HG02798 (cell line): ENCODE results near the gene DPEP1.
"Not testable (repeated sequence)": the region's sequence is repeated elsewhere in the genome, so short reads cannot be mapped to it uniquely, and the experiment has no call there.

Experiments used
- ATAC-seq: cut with Tn5 transposase; IDR thresholded peaks from one replicate; pipeline ENCODE4 v1.9.1; 2021; ENCODE audit warnings: mild to moderate bottlenecking; ENCODE audit not compliant: unreplicated experiment, poor library complexity

The DPEP1 gene

DNA sequence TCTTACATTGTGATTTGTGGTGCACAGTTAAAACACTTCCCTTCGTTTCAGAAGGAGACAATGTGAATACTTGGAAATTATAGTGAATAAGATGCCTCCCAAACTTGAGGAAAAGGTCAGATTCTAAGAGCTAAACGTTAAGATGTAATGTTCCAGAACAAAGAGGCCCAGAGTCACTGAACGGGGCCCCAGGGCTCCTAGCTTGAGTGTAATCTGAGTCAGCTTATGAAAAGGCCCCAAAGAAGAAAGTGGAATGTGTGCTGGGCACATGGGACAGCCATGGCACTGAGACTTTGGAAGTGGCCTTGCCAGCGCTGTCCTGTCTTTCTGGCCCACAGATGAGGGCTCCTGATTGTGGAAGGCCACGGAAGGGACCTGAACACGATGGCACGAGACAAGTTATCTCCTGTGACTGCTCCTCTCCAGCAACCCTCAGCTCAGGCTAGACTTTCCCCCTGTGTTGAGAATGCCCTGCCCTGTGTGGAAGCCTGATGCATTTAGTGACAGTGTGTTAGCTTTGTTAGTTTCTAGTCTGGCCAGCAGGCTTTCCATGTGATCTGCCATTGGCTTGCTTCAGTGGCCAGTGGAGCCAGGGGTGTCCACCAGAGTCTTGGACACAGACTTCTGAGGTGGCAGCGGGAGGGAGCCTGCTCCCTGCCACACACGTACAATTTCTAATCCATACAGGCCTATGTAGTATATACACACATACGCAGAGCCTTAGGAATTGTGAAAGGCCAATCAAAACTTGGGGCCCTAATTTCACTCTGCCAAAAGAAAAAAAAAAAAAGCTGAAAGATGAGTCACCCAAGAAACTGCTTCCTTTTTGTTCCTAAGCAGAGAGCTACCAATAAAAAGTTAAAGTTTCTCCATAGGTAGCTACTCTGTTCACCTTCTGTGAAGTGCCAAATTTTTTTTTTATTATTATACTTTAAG, 57.3 kb downstream of the DPEP1 start:
- ATAC-seq, result no peak

DNA sequence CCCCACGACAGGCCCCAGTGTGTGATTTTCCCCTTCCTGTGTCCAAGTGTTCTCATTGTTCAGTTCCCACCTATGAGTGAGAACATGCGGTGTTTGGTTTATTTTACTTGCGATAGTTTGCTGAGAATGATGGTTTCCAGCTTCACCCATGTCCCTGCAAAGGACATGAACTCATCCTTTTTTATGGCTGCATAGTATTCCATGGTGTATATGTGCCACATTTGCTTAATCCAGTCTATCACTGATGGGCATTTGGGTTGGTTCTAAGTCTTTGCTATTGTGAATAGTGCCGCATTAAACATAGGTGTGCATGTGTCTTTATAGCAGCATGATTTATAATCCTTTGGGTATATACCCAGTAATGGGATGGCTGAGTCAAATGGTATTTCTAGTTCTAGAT, 58.1 kb downstream of the DPEP1 start:
- ATAC-seq, result not testable (repeated sequence)

- ATAC-seq, result no peak
These were observed 58.9 kb downstream of the DPEP1 start for GRCh38 chr16:89672177-89672941.

- no peak for ATAC-seq
These were observed 64.8 kb downstream of the DPEP1 start for GRCh38 chr16:89678258-89678657.

GRCh38 chr16:89685916-89686315, 72.5 kb downstream of the DPEP1 start:
- ATAC-seq, result no peak

DNA sequence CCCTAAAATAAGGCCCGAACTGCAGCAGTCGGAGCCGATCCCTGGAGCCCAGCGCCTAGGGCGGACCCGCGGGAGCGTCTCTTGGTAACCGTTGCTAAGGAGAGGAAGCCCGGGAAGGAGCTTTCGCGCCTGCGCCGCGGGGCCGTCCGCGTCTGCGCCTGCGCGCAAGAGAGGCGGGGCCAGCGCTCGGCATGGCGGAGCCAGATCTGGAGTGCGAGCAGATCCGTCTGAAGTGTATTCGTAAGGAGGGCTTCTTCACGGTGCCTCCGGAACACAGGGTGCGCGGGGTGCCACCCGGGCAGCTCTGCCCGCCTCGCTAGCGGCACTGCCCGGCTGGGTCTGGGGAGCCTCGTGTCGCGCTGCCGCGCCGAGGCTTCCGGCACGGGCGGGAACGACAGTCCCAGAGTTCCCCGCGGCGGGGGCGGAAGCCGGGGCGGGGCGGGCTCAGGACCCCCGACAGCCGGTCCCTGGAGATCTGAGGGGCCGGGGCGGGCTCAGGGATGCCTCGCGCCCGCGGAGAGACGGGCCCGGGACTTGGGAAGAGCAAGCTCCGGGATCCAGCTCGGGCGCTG, 73.2 kb downstream of the DPEP1 start, which contains the start of gene CDK10:
TSS of gene CDK10 (plus strand) at position 170 of the 572 bp plus-strand sequence. CDS start at position 192, 22 bp downstream.
- peak; percentile 86 for ATAC-seq

DNA sequence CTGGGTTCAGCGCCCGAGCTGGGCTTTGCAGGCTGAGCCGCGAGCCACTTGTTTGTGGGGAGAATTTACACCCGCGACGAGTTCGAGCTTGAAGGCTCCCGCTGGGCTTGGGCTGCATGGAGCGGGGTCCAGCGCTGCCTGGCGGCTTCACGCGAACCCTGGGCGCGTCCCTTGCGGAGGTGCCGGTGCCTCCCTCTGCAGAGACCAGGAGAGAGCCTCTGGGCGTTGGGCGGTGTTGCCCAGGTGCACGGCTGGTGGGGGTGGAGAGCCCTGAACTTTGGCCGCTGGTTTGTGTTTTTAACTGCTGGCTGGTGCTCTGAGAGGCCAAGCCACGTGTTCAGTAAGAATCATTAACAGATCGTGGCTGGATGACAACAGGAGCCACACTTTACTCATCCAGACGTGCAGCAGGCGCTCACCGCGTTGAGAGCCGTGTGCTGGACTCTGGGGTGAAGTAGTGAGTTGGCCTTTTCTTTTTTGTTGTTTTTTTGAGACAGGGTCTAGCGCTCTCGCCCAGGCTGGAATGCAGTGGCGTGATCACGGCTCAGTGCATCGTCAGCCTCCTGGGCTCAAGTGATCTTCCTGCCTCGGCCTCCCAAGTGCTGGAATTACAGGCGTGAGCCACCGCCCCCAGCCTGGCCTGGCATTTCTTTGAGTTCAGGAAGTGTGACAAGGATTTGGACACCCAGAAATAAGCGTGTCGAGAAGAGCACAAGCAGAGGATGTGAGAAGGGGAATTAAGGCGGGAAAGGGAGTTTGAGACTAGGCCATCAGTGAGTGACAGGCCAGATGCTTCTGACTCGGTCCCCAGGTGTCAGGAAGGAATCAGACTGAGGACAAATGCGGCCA, 73.9 kb downstream of the DPEP1 start:
- ATAC-seq, result peak; percentile 37
